Lower leg skin (tissue), 3 donors: ENCODE measurements around the gene PTHLH.

ENCODE experiments used
- POLR2A ChIP-seq, 2 donors: fragments of 450-650 bp; IDR thresholded peaks; one replicate each; pipeline ENCODE4 v1.6.1; 2016 to 2017; ENCODE audit warnings: antibody characterized with exemption in 2 of 2, mild to moderate bottlenecking in 1 of 2, moderate library complexity in 1 of 2
- TF ChIP-seq, protein P1 (sequence below), 3 donors: fragments of 450-650 bp; IDR thresholded peaks; one replicate each; pipeline ENCODE4 v1.5.1; 2016; ENCODE audit warnings: antibody characterized with exemption in 3 of 3, mild to moderate bottlenecking in 3 of 3, moderate library complexity in 2 of 3

DNA sequence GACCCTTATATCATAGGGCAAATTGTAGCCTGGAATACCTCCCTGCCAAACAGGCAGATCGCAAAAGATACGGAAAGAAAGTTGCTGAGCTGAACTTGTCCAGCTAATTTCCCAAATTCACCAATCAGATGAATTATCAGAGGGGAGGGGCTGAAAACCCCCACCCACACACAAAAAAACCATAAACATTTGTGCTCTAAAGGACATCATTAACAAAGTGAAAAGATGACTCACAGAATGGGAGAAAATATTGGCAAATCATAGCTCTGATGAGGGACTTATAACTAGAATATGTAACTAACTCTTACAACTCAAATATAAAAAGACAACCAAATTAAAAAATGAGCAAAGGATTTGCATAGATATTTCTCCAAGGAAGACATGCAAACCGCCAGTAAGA, 36.3 kb downstream of the PTHLH start:
- TF ChIP-seq, protein P1, sequence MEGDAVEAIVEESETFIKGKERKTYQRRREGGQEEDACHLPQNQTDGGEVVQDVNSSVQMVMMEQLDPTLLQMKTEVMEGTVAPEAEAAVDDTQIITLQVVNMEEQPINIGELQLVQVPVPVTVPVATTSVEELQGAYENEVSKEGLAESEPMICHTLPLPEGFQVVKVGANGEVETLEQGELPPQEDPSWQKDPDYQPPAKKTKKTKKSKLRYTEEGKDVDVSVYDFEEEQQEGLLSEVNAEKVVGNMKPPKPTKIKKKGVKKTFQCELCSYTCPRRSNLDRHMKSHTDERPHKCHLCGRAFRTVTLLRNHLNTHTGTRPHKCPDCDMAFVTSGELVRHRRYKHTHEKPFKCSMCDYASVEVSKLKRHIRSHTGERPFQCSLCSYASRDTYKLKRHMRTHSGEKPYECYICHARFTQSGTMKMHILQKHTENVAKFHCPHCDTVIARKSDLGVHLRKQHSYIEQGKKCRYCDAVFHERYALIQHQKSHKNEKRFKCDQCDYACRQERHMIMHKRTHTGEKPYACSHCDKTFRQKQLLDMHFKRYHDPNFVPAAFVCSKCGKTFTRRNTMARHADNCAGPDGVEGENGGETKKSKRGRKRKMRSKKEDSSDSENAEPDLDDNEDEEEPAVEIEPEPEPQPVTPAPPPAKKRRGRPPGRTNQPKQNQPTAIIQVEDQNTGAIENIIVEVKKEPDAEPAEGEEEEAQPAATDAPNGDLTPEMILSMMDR (IDR thresholded peaks at IDR 0.05), result no peak
- TF ChIP-seq POLR2A (IDR thresholded peaks at IDR 0.05), result no peak
